Measurements from ENCODE around the gene PDXDC1. TPM values are rescaled to one million over a fixed set of nuclear protein-coding genes. Genes with fewer than 3 reads are reported as not detected.
A peak's percentile ranks its signal among the peaks of the same experiment; 100 is the strongest.
"Not testable (repeated sequence)": the region's sequence is repeated elsewhere in the genome, so short reads cannot be mapped to it uniquely, and the experiment has no call there.

Gene PDXDC1
- total and polyA plus RNA-seq, 2 donors from 2014 or later, result 56.5 to 113 TPM

DNA sequence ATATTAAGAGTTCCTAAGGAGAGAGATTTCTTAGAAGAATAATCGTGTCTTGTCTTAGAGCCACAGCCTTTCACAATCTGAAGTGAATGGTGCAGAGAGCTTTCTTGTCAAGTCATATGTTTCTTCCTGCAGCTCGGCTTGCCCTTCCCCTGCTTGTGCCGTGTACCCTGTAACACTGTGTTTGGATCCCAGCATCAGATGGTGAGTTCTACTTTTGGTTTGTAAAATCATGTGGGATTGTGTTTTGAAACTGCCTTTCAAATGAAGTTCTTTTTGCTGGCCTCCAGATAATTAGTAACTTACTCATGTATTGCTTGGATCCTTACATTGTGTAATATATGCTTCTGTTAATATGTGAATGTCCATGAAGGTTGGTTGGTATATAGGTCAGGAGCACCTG is 33.8 kb downstream of the PDXDC1 start:
- H3K9ac ChIP-seq (ENCODE audit: low read length in 3 of 3); H3K4me3 ChIP-seq (ENCODE audit: low read length in 3 of 3); H3K9me3 ChIP-seq (ENCODE audit: control insufficient read depth in 2 of 3, insufficient read depth in 1 of 3, low read length in 3 of 3); FAIRE-seq; H3K27me3 ChIP-seq (ENCODE audit: control insufficient read depth, insufficient read depth, low read length); H3K4me1 ChIP-seq (ENCODE audit: control insufficient read depth in 2 of 3, insufficient read depth in 2 of 3, low read depth in 1 of 3, low read length in 3 of 3); H3K36me3 ChIP-seq (ENCODE audit: control insufficient read depth in 2 of 3, insufficient read depth in 3 of 3, low read length in 3 of 3); intact Hi-C loops (cut with DNase I); H3K27ac ChIP-seq (ENCODE audit: low read depth in 2 of 2, low read length in 2 of 2); DNase-seq: not testable (repeated sequence)

DNA sequence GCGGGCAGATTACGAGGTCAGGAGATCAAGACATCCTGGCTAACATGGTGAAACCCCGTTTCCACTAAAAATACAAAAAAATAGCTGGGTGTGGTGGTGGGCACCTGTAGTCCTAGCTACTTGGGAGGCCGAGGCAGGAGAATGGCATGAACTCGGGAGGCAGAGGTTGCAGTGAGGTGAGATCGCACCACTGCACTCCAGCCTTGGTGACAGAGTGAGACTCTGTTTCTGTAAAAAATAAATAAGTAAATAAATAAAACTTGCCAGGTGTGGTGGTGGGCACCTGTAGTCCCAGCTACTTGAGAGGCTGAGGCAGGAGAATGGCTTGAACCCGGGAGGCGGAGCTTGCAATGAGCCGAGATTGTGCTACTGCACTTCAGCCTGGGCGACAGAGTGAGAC is 38.1 kb downstream of the PDXDC1 start:
- H3K27me3 ChIP-seq (ENCODE audit: control insufficient read depth, insufficient read depth, low read length); H3K9ac ChIP-seq (ENCODE audit: low read length in 3 of 3); DNase-seq; FAIRE-seq; H3K9me3 ChIP-seq (ENCODE audit: control insufficient read depth in 2 of 3, insufficient read depth in 1 of 3, low read length in 3 of 3); H3K36me3 ChIP-seq (ENCODE audit: control insufficient read depth in 2 of 3, insufficient read depth in 3 of 3, low read length in 3 of 3); H3K27ac ChIP-seq (ENCODE audit: low read depth in 2 of 2, low read length in 2 of 2); H3K4me1 ChIP-seq (ENCODE audit: control insufficient read depth in 2 of 3, insufficient read depth in 2 of 3, low read depth in 1 of 3, low read length in 3 of 3); H3K4me3 ChIP-seq (ENCODE audit: low read length in 3 of 3); intact Hi-C loops (cut with DNase I): not testable (repeated sequence)

DNA sequence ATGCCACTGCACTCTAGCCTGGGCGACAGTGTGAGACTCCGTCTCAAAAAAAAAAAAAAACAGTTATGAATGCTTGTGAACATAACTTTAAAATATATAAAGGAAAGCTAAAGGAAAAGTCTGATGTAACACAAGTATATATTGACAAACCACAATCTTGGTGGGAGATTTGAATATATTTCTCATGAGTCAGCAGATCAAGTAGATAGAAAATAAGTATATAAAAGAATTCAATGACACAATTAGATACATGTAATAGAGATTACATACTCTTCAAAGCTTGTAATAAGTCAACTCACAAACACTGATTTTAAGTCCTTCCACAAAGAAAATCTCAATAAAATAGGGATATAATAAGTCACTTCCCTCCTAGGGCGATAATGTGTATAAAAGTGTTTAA is 40.8 kb downstream of the PDXDC1 start:
- H3K27ac ChIP-seq (ENCODE audit: low read depth in 2 of 2, low read length in 2 of 2), result not testable (repeated sequence)

DNA sequence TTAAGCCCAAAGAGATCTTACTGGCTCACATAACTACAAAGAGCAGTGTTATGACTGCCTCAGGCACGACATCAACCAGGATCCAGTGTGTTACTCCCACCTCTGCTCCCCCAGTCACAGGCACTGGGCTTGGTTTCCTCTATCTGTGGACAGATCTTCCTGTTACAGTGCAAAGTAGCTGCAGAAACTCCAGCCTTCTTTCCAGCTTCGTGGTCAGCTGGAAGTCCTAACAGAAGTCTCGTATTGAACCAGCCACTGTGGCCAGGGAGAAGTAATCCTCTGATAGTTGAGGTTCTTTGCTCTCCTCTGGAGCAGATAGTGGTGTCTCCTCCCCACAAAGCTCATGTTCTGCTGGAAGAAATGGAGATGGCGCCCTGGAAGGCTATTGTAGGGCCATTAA is 41.5 kb downstream of the PDXDC1 start:
- H3K4me1 ChIP-seq (ENCODE audit: control insufficient read depth in 2 of 3, insufficient read depth in 2 of 3, low read depth in 1 of 3, low read length in 3 of 3); H3K27ac ChIP-seq (ENCODE audit: low read depth in 2 of 2, low read length in 2 of 2); H3K9ac ChIP-seq (ENCODE audit: low read length in 3 of 3); FAIRE-seq; H3K27me3 ChIP-seq (ENCODE audit: control insufficient read depth, insufficient read depth, low read length); H3K9me3 ChIP-seq (ENCODE audit: control insufficient read depth in 2 of 3, insufficient read depth in 1 of 3, low read length in 3 of 3); H3K4me3 ChIP-seq (ENCODE audit: low read length in 3 of 3); intact Hi-C loops (cut with DNase I): not testable (repeated sequence)
- peak in 1 of 5 donors; percentile 24 for DNase-seq
- H3K36me3 ChIP-seq (ENCODE audit: control insufficient read depth in 2 of 3, insufficient read depth in 3 of 3, low read length in 3 of 3), result peaks cover 0 to 17% (median 11%) of the 10 kb centered on the region in 3 donors

More for the DNA sequence above, 40.8 kb downstream of the PDXDC1 start:
- H3K9ac ChIP-seq (ENCODE audit: low read length in 3 of 3); H3K9me3 ChIP-seq (ENCODE audit: control insufficient read depth in 2 of 3, insufficient read depth in 1 of 3, low read length in 3 of 3); FAIRE-seq; H3K27me3 ChIP-seq (ENCODE audit: control insufficient read depth, insufficient read depth, low read length); H3K4me3 ChIP-seq (ENCODE audit: low read length in 3 of 3); H3K4me1 ChIP-seq (ENCODE audit: control insufficient read depth in 2 of 3, insufficient read depth in 2 of 3, low read depth in 1 of 3, low read length in 3 of 3); intact Hi-C loops (cut with DNase I); DNase-seq: not testable (repeated sequence)
- H3K36me3 ChIP-seq (ENCODE audit: control insufficient read depth in 2 of 3, insufficient read depth in 3 of 3, low read length in 3 of 3), result peaks cover 0 to 14% (median 11%) of the 10 kb centered on the region in 3 donors

DNA sequence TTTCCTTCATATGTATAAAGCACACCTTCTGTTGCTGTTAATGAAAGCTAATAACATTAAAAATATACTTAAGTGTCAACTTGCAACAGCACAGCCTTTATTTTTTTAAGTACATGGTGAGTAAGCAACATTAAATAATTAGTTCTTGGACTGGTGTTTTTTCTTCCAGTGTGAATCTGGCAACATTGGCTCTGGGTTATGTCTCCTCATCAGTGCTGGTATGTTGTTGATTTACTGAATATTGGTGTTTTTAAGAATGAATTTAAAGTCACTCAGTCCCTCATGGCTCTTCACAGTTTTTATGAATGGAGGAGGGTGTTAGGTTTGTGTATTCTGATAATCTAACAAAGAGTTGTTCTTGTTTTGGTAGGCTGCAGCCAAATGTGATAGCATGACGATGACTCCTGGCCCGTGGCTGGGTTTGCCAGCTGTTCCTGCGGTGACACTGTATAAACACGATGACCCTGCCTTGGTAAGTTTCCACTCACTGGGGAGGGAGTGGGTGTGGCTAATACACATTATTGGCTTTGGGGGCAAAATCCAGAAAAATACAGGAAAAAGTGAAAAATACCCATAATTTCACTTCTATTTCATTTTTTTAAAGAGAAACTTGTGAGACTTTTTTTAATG is 42.2 kb downstream of the PDXDC1 start:
- H3K9me3 ChIP-seq (ENCODE audit: control insufficient read depth in 2 of 3, insufficient read depth in 1 of 3, low read length in 3 of 3); DNase-seq; H3K4me1 ChIP-seq (ENCODE audit: control insufficient read depth in 2 of 3, insufficient read depth in 2 of 3, low read depth in 1 of 3, low read length in 3 of 3); FAIRE-seq; intact Hi-C loops (cut with DNase I); H3K27ac ChIP-seq (ENCODE audit: low read depth in 2 of 2, low read length in 2 of 2); H3K27me3 ChIP-seq (ENCODE audit: control insufficient read depth, insufficient read depth, low read length); H3K9ac ChIP-seq (ENCODE audit: low read length in 3 of 3); H3K4me3 ChIP-seq (ENCODE audit: low read length in 3 of 3): not testable (repeated sequence)
- peaks cover 0 to 24% (median 14%) of the 10 kb centered on the region in 3 donors for H3K36me3 ChIP-seq (ENCODE audit: control insufficient read depth in 2 of 3, insufficient read depth in 3 of 3, low read length in 3 of 3)

DNA sequence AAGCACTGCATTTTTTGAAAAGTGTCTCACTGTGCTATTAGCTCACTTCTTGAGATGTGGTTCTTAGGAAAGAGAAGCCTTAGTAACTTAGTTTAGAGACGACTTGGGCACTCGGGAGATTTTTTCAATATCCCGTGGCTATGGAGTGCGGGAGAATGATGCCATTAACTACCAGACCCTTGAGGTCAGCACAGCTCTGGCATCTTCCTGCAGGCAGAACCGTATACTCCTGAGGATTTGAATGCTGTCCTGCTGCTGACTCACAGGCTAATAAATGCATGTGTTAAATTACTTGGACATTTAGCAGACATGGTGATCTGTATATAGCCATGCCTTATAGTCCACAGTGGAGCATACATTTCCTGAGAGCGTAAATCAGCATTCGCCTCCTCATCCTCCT is 46.6 kb downstream of the PDXDC1 start:
- H3K4me3 ChIP-seq (ENCODE audit: low read length in 3 of 3); H3K27me3 ChIP-seq (ENCODE audit: control insufficient read depth, insufficient read depth, low read length); H3K9me3 ChIP-seq (ENCODE audit: control insufficient read depth in 2 of 3, insufficient read depth in 1 of 3, low read length in 3 of 3); DNase-seq; H3K4me1 ChIP-seq (ENCODE audit: control insufficient read depth in 2 of 3, insufficient read depth in 2 of 3, low read depth in 1 of 3, low read length in 3 of 3); H3K27ac ChIP-seq (ENCODE audit: low read depth in 2 of 2, low read length in 2 of 2); H3K9ac ChIP-seq (ENCODE audit: low read length in 3 of 3); FAIRE-seq; intact Hi-C loops (cut with DNase I): not testable (repeated sequence)
- peaks cover 0 to 29% (median 18%) of the 10 kb centered on the region in 3 donors for H3K36me3 ChIP-seq (ENCODE audit: control insufficient read depth in 2 of 3, insufficient read depth in 3 of 3, low read length in 3 of 3)

Data from kidney (tissue), 11 donors.